ENCODE results near the gene COPE. TPM values are rescaled to one million over a fixed set of nuclear protein-coding genes. Genes with fewer than 3 reads are reported as not detected.

COPE gene
- polyA plus RNA-seq, 1 experiment, result 170 TPM

DNA sequence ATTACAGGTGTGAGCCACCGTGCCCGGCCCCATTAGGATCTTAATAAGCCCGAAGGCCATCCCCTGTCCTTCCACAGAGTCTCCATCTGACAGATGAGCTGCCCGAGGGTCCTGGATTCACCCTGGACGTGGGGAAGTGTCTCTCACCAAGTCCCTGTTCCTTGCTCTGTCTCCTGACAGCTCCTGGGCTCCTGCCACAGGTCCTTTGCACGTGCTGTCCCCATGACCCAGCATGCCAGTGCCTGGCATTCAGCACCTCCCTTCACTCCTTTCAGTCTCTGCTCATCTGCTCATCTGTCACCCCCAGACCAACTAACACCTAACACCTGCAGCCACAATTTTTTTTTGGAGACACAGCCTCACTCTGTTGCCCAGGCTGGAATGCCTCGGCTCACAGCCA lies 37.7 kb downstream of the COPE start:
- DNase-seq (ENCODE audit: low read depth, low spot score), result no peak
- Histone ChIP-seq H3K27ac (ENCODE audit: low read depth, low read length) (no peak overlapping the region), H3K9me3 (ENCODE audit: control insufficient read depth, insufficient read depth, low read length) (peaks cover 17% of the 10 kb centered on the region), H3K4me3 (ENCODE audit: low read depth, low read length) (no peak overlapping the region), H3K27me3 (ENCODE audit: control insufficient read depth, insufficient read depth, low read length) (no peaks in the 10 kb centered on the region)
- ChIA-PET POLR2A (no interaction called here), CTCF (interaction anchor here (0.7 kb wide), 1 partner anchor 104 kb away, joined by 4 read pairs; no protein-coding TSS in a partner anchor)
- TF ChIP-seq CTCF (IDR thresholded peaks at IDR 0.05; ENCODE audit: low read depth, low read length), result no peak

- CTCF ChIA-PET, result interaction anchor here (0.5 to 0.7 kb wide), 3 partner anchors 107 to 307 kb away, joined by 3 read pairs; no protein-coding TSS in a partner anchor
- POLR2A ChIA-PET, result no interaction called here
- Histone ChIP-seq H3K4me3 (ENCODE audit: low read depth, low read length) (no peak overlapping the region), H3K27ac (ENCODE audit: low read depth, low read length) (no peak overlapping the region), H3K27me3 (ENCODE audit: control insufficient read depth, insufficient read depth, low read length) (no peaks in the 10 kb centered on the region), H3K9me3 (ENCODE audit: control insufficient read depth, insufficient read depth, low read length) (peaks cover 17% of the 10 kb centered on the region)
- TF ChIP-seq CTCF (IDR thresholded peaks at IDR 0.05; ENCODE audit: low read depth, low read length), result no peak
- DNase-seq (ENCODE audit: low read depth, low spot score), result no peak
Observed at GRCh38 chr19:18879579-18880373, 39.4 kb downstream of the COPE start.

DNA sequence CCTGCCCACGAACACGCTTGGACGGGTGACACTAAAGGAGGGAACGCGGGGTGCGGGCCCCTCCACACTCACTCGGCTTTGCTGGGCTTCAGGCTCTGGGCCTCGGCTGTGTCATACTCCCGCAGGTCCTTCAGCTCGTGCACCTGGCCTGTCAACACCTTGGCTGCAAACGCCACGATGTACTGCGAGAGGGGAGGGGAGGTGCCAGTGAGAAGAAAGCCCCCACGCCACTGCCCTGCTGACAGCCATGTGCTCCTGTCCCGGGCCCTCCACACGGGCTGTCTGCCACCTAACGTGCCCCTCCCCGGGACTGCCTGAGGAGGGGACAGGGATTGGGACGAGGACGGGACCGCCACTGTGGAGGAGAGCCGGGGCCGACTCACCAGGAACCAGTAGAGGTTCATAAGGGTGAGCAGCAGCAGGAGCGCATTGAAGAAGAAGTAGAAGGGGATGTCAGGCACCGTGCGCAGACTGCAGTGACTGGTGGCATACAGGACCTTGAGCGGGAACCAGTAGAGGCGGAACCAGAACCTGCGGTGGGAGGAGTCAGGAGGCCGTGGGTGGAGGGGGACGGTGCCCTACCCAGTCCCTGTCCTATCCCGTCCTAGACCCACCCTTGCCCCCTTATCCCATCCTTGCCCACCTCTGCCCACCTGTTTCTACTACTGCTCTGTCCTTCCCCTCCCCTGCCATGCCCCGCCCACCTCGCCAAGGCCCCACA lies 40.2 kb downstream of the COPE start:
- TF ChIP-seq CTCF (IDR thresholded peaks at IDR 0.05; ENCODE audit: low read depth, low read length), result no peak
- Histone ChIP-seq H3K27ac (ENCODE audit: low read depth, low read length) (no peak overlapping the region), H3K9me3 (ENCODE audit: control insufficient read depth, insufficient read depth, low read length) (peaks cover 17% of the 10 kb centered on the region), H3K4me3 (ENCODE audit: low read depth, low read length) (no peak overlapping the region), H3K27me3 (ENCODE audit: control insufficient read depth, insufficient read depth, low read length) (no peaks in the 10 kb centered on the region)
- ChIA-PET POLR2A (no interaction called here), CTCF (interaction anchor here (0.5 to 4.4 kb wide), 3 partner anchors 12 to 154 kb away, joined by 3 to 22 read pairs (median 3); no protein-coding TSS in a partner anchor)
- DNase-seq (ENCODE audit: low read depth, low spot score), result no peak

GRCh38 chr19:18878058-18878797 lies 41.0 kb downstream of the COPE start:
- CTCF ChIA-PET, result interaction anchor here (4.4 kb wide), 1 partner anchor 11 kb away, joined by 22 read pairs; no protein-coding TSS in a partner anchor
- no peaks in the 10 kb centered on the region for H3K27me3 ChIP-seq (ENCODE audit: control insufficient read depth, insufficient read depth, low read length)
- TF ChIP-seq CTCF (IDR thresholded peaks at IDR 0.05; ENCODE audit: low read depth, low read length), result no peak
- H3K9me3 ChIP-seq (ENCODE audit: control insufficient read depth, insufficient read depth, low read length), result peaks cover 17% of the 10 kb centered on the region
- no peak overlapping the region for H3K27ac ChIP-seq (ENCODE audit: low read depth, low read length)
- H3K4me3 ChIP-seq (ENCODE audit: low read depth, low read length), result no peak overlapping the region
- DNase-seq (ENCODE audit: low read depth, low spot score), result no peak
- POLR2A ChIA-PET, result no interaction called here
